ENCODE measurements around the gene TBC1D22B.

Gene TBC1D22B

DNA sequence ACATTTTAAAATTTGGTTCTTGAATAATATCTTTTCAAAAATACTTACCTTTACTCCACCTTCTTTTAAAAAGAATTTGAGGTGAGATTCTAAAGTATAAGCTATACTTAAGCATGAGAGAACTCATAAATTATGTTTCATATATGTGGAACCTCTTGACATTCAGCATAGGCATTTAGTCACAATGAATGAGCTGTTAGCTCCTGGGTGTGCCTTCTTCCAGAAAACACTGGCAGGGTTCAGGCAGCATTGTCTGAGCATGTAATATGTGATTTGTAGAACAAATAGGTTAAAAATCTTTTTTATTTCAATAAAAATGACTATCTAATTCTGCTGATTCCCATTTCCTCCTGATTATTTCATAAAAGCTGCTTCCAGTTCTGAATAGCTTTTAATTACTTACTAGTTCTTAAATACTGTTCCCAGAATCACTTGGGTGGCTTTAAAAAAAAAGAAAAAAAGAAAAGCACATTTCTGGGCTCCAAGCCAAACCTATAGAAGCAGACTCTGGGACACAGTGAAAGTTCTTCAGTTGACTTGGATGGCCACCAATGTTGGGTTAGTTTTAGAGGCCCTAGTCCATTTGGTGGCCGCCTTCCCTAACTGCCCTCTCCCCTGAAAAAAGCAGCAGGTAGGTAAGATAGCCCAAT lies 116.4 kb downstream of the TBC1D22B start:
- peak overlapping the region; percentile 57; the same call in 1 of the 2 replicates for H3K27ac ChIP-seq
- ChIA-PET POLR2A (ENCODE audit: low non-redundant PET) (no interaction called here), CTCF (interaction anchor here (0.7 to 1.0 kb wide), 2 partner anchors 9 to 48 kb away, joined by 3 read pairs; no protein-coding TSS in a partner anchor)
- TF ChIP-seq, protein P1, sequence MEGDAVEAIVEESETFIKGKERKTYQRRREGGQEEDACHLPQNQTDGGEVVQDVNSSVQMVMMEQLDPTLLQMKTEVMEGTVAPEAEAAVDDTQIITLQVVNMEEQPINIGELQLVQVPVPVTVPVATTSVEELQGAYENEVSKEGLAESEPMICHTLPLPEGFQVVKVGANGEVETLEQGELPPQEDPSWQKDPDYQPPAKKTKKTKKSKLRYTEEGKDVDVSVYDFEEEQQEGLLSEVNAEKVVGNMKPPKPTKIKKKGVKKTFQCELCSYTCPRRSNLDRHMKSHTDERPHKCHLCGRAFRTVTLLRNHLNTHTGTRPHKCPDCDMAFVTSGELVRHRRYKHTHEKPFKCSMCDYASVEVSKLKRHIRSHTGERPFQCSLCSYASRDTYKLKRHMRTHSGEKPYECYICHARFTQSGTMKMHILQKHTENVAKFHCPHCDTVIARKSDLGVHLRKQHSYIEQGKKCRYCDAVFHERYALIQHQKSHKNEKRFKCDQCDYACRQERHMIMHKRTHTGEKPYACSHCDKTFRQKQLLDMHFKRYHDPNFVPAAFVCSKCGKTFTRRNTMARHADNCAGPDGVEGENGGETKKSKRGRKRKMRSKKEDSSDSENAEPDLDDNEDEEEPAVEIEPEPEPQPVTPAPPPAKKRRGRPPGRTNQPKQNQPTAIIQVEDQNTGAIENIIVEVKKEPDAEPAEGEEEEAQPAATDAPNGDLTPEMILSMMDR (conservative IDR thresholded peaks at IDR 0.05; ENCODE audit: low read depth) = no peak
- no peak for DNase-seq (ENCODE audit: low spot score)

GRCh38 chr6:37375376-37375775 lies 117.8 kb downstream of the TBC1D22B start:
- TF ChIP-seq, protein P1 (conservative IDR thresholded peaks at IDR 0.05; ENCODE audit: low read depth) = no peak
- POLR2A ChIA-PET (ENCODE audit: low non-redundant PET) = no interaction called here
- CTCF ChIA-PET = no interaction called here
- no peak for DNase-seq (ENCODE audit: low spot score)
- peak overlapping the region; percentile 50; the same call in 1 of the 2 replicates for H3K27ac ChIP-seq

- peak overlapping the region; percentile 50; the same call in 1 of the 2 replicates for H3K27ac ChIP-seq
- no peak for DNase-seq (ENCODE audit: low spot score)
- ChIA-PET CTCF (interaction anchor here (0.6 kb wide), 1 partner anchor 536 kb away, joined by 3 read pairs; no protein-coding TSS in a partner anchor), POLR2A (ENCODE audit: low non-redundant PET) (no interaction called here)
- TF ChIP-seq, protein P1 (conservative IDR thresholded peaks at IDR 0.05; ENCODE audit: low read depth) = no peak
Measured at GRCh38 chr6:37376078-37376743, 118.6 kb downstream of the TBC1D22B start.

DNA sequence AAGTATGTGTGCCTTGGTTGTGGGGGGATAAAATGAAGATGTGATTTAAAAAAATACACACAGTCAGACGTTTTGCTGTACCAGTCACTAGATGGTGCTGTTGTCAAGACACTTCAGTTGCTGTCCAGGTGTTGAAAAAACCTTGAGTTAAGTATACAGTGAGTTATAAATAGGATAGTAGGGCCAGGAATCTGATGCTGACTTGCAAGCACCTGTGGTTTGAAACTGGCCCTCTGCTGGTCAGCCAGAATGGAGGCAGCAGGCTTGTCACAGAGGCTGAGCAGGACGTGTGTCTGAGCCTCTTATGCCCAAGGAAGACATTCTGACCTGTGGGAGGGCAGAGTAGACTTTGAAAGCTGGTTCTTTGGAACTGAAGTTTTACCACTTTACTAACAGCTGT lies 124.0 kb downstream of the TBC1D22B start:
- ChIA-PET POLR2A (ENCODE audit: low non-redundant PET) (no interaction called here), CTCF (interaction anchor here (0.6 to 1.8 kb wide), 6 partner anchors 13 to 85 kb away, joined by 3 to 6 read pairs (median 3); no protein-coding TSS in a partner anchor)
- no peak overlapping the region for H3K27ac ChIP-seq
- peak; percentile 54 for DNase-seq (ENCODE audit: low spot score)
- TF ChIP-seq, protein P1 (conservative IDR thresholded peaks at IDR 0.05; ENCODE audit: low read depth) = peak; percentile 73

All from RWPE1 (cell line).